Neural cell (in vitro differentiated cells): ENCODE results near the gene HOXD3. TPM values are rescaled to one million over a fixed set of nuclear protein-coding genes. Genes with fewer than 3 reads are reported as not detected.

Experiments
- H2AFZ ChIP-seq: fragments of 200-600, 300-800 bp; sonication (generic), shearing (Covaris generic); 2 replicates; pipeline ENCODE4 v1.6.0; 2014; ENCODE audit warnings: low read depth, mild to moderate bottlenecking, antibody characterized with exemption, low read length, moderate library complexity
- H3F3A ChIP-seq: fragments of 200-600 bp; shearing (Covaris generic); 2 replicates; pipeline ENCODE4 v1.6.1; 2016; ENCODE audit warnings: mild to moderate bottlenecking, moderate library complexity, mixed read lengths, antibody characterized with exemption, low read length; ENCODE audit not compliant: insufficient read depth, poor library complexity, severe bottlenecking
- H3K27ac ChIP-seq: fragments of 200-600, 300-800 bp; sonication (generic), shearing (Covaris generic); 2 replicates; pipeline ENCODE4 v1.5.1; 2014; ENCODE audit warnings: mild to moderate bottlenecking, low read length, moderate library complexity
- H3K27me3 ChIP-seq: fragments of 300-800, 200-600 bp; sonication (generic), shearing (Covaris generic); 2 replicates; pipeline ENCODE4 v1.6.0; 2014; ENCODE audit warnings: mild to moderate bottlenecking, low read depth, low read length, moderate library complexity; ENCODE audit not compliant: insufficient read depth
- H3K36me3 ChIP-seq: fragments of 300-800, 200-600 bp; sonication (generic), shearing (Covaris generic); 2 replicates; pipeline ENCODE4 v1.5.1; 2014; ENCODE audit warnings: mild to moderate bottlenecking, antibody characterized with exemption, low read length, moderate library complexity; ENCODE audit not compliant: insufficient read depth
- H3K4me2 ChIP-seq: fragments of 300-800, 200-600 bp; sonication (generic), shearing (Covaris generic); 2 replicates; pipeline ENCODE4 v1.6.0; 2014; ENCODE audit warnings: mild to moderate bottlenecking, low read length
- H3K4me3 ChIP-seq: fragments of 300-800, 200-600 bp; sonication (generic), shearing (Covaris generic); 2 replicates; pipeline ENCODE4 v1.5.1; 2014; ENCODE audit warnings: mild to moderate bottlenecking, low read length, moderate library complexity
- H3K79me2 ChIP-seq: fragments of 200-600 bp; shearing (Covaris generic); replicated peaks from 2 replicates; pipeline ENCODE4 v1.6.0; 2014; ENCODE audit warnings: mild to moderate bottlenecking, low read length, moderate library complexity; ENCODE audit not compliant: insufficient read depth
- H3K9ac ChIP-seq: fragments of 300-800, 200-600 bp; sonication (generic), shearing (Covaris generic); 2 replicates; pipeline ENCODE4 v1.6.1; 2016; ENCODE audit warnings: mild to moderate bottlenecking, low read length, mixed read lengths
- H3K9me2 ChIP-seq: fragments of 200-600 bp; shearing (Covaris generic); 2 replicates; pipeline ENCODE4 v1.6.1; 2016; ENCODE audit warnings: mild to moderate bottlenecking, low read length, mixed read lengths; ENCODE audit not compliant: insufficient read depth
- H3K9me3 ChIP-seq: fragments of 200-600, 300-800 bp; sonication (generic), shearing (Covaris generic); 2 replicates; pipeline ENCODE4 v1.6.1; 2016; ENCODE audit warnings: mild to moderate bottlenecking, mixed run types, low read length, moderate library complexity, mixed read lengths
- H4K20me1 ChIP-seq: fragments of 200-600 bp; shearing (Covaris generic); 2 replicates; pipeline ENCODE4 v1.6.1; 2016; ENCODE audit warnings: mild to moderate bottlenecking, mixed run types; ENCODE audit not compliant: insufficient read depth
- EP300 ChIP-seq: fragments of 450-650 bp; conservative IDR thresholded peaks from 2 replicates; pipeline ENCODE4 v1.6.1; 2014; ENCODE audit warnings: antibody characterized with exemption, mild to moderate bottlenecking, moderate library complexity; ENCODE audit not compliant: poor library complexity, severe bottlenecking
- EZH2 ChIP-seq: fragments of 200-600, 300-800 bp; shearing (Covaris generic), sonication (generic); IDR thresholded peaks from 2 replicates; pipeline ENCODE4 v1.6.1; 2014; ENCODE audit warnings: antibody characterized with exemption, low read length, borderline replicate concordance, mild to moderate bottlenecking; ENCODE audit not compliant: insufficient read depth, poor library complexity, severe bottlenecking
- MXI1 ChIP-seq: fragments of 450-650 bp; conservative IDR thresholded peaks from 2 replicates; pipeline ENCODE4 v1.6.1; 2014; ENCODE audit warnings: antibody characterized with exemption, mild to moderate bottlenecking; ENCODE audit not compliant: poor library complexity, severe bottlenecking
- POLR2AphosphoS5 ChIP-seq: IDR thresholded peaks from 2 replicates; pipeline ENCODE4 v1.6.1; 2012
- RAD21 ChIP-seq: fragments of 450-650 bp; conservative IDR thresholded peaks from 2 replicates; pipeline ENCODE4 v1.6.1; 2014; ENCODE audit warnings: antibody characterized with exemption, mild to moderate bottlenecking, moderate library complexity
- SMC3 ChIP-seq: fragments of 450-650 bp; conservative IDR thresholded peaks from 2 replicates; pipeline ENCODE4 v1.6.1; 2014; ENCODE audit warnings: antibody characterized with exemption, mild to moderate bottlenecking, moderate library complexity; ENCODE audit not compliant: poor library complexity
- TAF1 ChIP-seq: IDR thresholded peaks from 2 replicates; pipeline ENCODE4 v1.6.1; 2012; ENCODE audit warnings: low read depth
- polyA plus RNA-seq: library from polyadenylated mRNA; depleted of rRNA; stranded (reverse); fragments of >200 nt; gene quantifications from 2 replicates; pipeline ENCODE4 v1.2.3, GENCODE V29; 2014
- TF ChIP-seq, protein P1 (sequence below): fragments of 450-650 bp; IDR thresholded peaks from 2 replicates; pipeline ENCODE4 v1.5.1; 2014; ENCODE audit warnings: antibody characterized with exemption, mild to moderate bottlenecking, moderate library complexity; ENCODE audit not compliant: poor library complexity, severe bottlenecking
- TF ChIP-seq, protein P2 (sequence below): IDR thresholded peaks from 2 replicates; pipeline ENCODE4 v1.6.1; 2012; ENCODE audit warnings: borderline replicate concordance

The HOXD3 gene
- polyA plus RNA-seq, 1 donor from 2014 or later: not detected

DNA sequence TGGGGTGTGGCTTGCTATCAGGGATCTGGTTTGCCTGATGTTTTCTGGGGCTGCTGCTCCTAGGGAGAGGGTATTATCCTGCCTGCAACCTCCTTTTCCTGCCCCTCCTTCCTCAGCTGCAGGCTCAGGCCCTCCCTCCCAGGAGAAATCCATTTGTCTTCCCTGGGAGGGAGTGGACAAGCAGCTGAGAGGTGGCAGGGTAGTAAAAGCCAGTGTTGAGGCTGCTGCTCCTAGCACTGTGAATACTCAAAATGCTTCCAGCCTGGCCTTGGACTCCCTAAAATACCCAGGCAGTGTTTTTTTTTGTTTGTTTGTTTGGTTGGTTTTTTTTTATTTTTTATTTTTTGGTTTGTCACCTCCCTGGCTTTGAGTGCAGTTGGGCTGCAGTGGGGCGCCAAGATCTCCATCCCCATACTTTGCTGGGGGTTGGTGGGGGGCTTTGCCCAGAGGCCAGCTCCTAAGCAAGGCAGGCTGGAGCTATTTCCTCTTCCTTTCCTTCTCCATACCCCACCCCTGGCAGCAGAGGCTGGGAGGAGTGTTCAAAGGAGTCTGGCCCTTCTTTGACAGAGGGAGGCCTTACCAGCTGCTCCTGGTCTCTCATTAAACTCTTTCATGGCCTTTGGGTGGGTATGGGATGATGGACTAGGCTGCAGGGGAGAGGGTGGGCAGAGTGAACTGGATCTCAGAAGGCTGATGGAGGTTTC is 13.6 kb downstream of the HOXD3 start:
- Histone ChIP-seq H3K4me2 (no peak overlapping the region), H4K20me1 (no peaks in the 10 kb centered on the region), H3K27me3 (peaks cover 100% of the 10 kb centered on the region), H3K9ac (no peak overlapping the region), H3F3A (no peaks in the 10 kb centered on the region), H3K9me3 (no peaks in the 10 kb centered on the region), H3K27ac (no peak overlapping the region), H3K36me3 (no peaks in the 10 kb centered on the region), H2AFZ (no peak overlapping the region), H3K79me2 (no peaks in the 10 kb centered on the region), H3K9me2 (no peaks in the 10 kb centered on the region), H3K4me3 (no peak overlapping the region)
- TF ChIP-seq SMC3: no peak
- no peak for TF ChIP-seq EP300
- TF ChIP-seq EZH2: no peak
- no peak for TF ChIP-seq TAF1
- TF ChIP-seq, protein P1, sequence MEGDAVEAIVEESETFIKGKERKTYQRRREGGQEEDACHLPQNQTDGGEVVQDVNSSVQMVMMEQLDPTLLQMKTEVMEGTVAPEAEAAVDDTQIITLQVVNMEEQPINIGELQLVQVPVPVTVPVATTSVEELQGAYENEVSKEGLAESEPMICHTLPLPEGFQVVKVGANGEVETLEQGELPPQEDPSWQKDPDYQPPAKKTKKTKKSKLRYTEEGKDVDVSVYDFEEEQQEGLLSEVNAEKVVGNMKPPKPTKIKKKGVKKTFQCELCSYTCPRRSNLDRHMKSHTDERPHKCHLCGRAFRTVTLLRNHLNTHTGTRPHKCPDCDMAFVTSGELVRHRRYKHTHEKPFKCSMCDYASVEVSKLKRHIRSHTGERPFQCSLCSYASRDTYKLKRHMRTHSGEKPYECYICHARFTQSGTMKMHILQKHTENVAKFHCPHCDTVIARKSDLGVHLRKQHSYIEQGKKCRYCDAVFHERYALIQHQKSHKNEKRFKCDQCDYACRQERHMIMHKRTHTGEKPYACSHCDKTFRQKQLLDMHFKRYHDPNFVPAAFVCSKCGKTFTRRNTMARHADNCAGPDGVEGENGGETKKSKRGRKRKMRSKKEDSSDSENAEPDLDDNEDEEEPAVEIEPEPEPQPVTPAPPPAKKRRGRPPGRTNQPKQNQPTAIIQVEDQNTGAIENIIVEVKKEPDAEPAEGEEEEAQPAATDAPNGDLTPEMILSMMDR: no peak

- Histone ChIP-seq H2AFZ (no peak overlapping the region), H4K20me1 (no peaks in the 10 kb centered on the region), H3K27me3 (peaks cover 100% of the 10 kb centered on the region), H3K4me3 (peak overlapping the region; percentile 43), H3K9me3 (no peaks in the 10 kb centered on the region), H3K79me2 (no peaks in the 10 kb centered on the region), H3K36me3 (no peaks in the 10 kb centered on the region), H3K27ac (no peak overlapping the region), H3F3A (no peaks in the 10 kb centered on the region), H3K9me2 (no peaks in the 10 kb centered on the region), H3K4me2 (no peak overlapping the region), H3K9ac (no peak overlapping the region)
- TF ChIP-seq SMC3: no peak
- no peak for TF ChIP-seq RAD21
- TF ChIP-seq, protein P2, sequence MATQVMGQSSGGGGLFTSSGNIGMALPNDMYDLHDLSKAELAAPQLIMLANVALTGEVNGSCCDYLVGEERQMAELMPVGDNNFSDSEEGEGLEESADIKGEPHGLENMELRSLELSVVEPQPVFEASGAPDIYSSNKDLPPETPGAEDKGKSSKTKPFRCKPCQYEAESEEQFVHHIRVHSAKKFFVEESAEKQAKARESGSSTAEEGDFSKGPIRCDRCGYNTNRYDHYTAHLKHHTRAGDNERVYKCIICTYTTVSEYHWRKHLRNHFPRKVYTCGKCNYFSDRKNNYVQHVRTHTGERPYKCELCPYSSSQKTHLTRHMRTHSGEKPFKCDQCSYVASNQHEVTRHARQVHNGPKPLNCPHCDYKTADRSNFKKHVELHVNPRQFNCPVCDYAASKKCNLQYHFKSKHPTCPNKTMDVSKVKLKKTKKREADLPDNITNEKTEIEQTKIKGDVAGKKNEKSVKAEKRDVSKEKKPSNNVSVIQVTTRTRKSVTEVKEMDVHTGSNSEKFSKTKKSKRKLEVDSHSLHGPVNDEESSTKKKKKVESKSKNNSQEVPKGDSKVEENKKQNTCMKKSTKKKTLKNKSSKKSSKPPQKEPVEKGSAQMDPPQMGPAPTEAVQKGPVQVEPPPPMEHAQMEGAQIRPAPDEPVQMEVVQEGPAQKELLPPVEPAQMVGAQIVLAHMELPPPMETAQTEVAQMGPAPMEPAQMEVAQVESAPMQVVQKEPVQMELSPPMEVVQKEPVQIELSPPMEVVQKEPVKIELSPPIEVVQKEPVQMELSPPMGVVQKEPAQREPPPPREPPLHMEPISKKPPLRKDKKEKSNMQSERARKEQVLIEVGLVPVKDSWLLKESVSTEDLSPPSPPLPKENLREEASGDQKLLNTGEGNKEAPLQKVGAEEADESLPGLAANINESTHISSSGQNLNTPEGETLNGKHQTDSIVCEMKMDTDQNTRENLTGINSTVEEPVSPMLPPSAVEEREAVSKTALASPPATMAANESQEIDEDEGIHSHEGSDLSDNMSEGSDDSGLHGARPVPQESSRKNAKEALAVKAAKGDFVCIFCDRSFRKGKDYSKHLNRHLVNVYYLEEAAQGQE: no peak
- TF ChIP-seq, protein P1: no peak
- TF ChIP-seq EZH2: no peak
- no peak for TF ChIP-seq MXI1
- no peak for TF ChIP-seq EP300
- TF ChIP-seq POLR2AphosphoS5: no peak
- TF ChIP-seq TAF1: no peak
Measured at GRCh38 chr2:176171351-176172006, 14.4 kb downstream of the HOXD3 start.
